GM23248 (cell line): ENCODE data around the gene CCDC117.

ENCODE experiments used
- EZH2 ChIP-seq: fragments of 200-600 bp; sonication (generic); IDR thresholded peaks from 2 replicates; pipeline ENCODE4 v1.6.1; 2018; ENCODE audit warnings: antibody characterized with exemption, mild to moderate bottlenecking; ENCODE audit not compliant: insufficient read depth, poor library complexity, severe bottlenecking
- EZH2phosphoT487 ChIP-seq: fragments of 200-600 bp; sonication (generic); IDR thresholded peaks from 2 replicates; pipeline ENCODE4 v1.6.1; 2018; ENCODE audit warnings: antibody characterized with exemption, moderate library complexity, mild to moderate bottlenecking, low read depth; ENCODE audit not compliant: insufficient read depth

DNA sequence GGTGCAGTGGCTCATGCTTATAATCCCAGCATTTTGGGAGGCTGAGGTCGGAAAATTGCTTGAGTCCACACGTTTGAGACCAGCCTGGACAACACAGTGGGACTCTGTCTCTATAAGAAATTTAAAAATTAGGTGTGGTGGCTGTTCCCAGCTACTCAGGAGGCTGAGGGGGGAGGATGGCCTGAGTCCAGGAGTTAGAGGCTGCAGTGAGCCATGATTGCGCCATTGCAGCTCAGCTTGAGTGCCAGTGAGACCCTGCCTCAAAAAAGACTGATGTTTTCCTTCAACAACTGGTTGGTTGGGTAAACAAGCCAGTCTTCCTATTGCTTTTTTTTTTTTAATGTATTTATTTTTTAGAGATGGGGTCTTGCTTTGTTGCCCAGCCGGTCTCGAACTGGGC lies 18.6 kb downstream of the CCDC117 start:
- no peak for TF ChIP-seq EZH2
- no peak for TF ChIP-seq EZH2phosphoT487
